Germinal center (tissue), 1 donor: ENCODE measurements around the gene PREB.
A peak's percentile ranks its signal among the peaks of the same experiment; 100 is the strongest.
"Not testable (repeated sequence)": the region's sequence is repeated elsewhere in the genome, so short reads cannot be mapped to it uniquely, and the experiment has no call there.

Experiments used
- DNase-seq: peaks from one replicate; pipeline ENCODE4 v3.0.0; 2012; ENCODE audit warnings: mixed read lengths, low spot score

Gene PREB

GRCh38 chr2:27133905-27134780 is at the start of gene PREB:
PREB (minus strand) TSS chr2:27134636; CDS start chr2:27134421, 215 bp downstream.
- peak; percentile 98 for DNase-seq

- no peak for DNase-seq
Measured at GRCh38 chr2:27184115-27184514, 49.7 kb upstream of the PREB start.

- no peak for DNase-seq
Measured at GRCh38 chr2:27182346-27182745, 47.9 kb upstream of the PREB start.

GRCh38 chr2:27179344-27180000 is 45.0 kb upstream of the PREB start:
- no peak for DNase-seq

GRCh38 chr2:27178469-27178868 is 44.0 kb upstream of the PREB start:
- DNase-seq: no peak

- no peak for DNase-seq
Measured at GRCh38 chr2:27177441-27178351, 43.3 kb upstream of the PREB start.

- not testable (repeated sequence) for DNase-seq
Measured at GRCh38 chr2:27175781-27176180, 41.3 kb upstream of the PREB start.

- no peak for DNase-seq
Measured at GRCh38 chr2:27175330-27175729, 40.9 kb upstream of the PREB start.

GRCh38 chr2:27174638-27175037 is 40.2 kb upstream of the PREB start:
- no peak for DNase-seq

- DNase-seq: no peak
Measured at GRCh38 chr2:27171351-27171848, 37.0 kb upstream of the PREB start.

GRCh38 chr2:27170581-27171337 is 36.3 kb upstream of the PREB start:
- DNase-seq: no peak

GRCh38 chr2:27164960-27165763 is 30.7 kb upstream of the PREB start:
- DNase-seq: peak; percentile 32

GRCh38 chr2:27162151-27163121 is 28.0 kb upstream of the PREB start:
- DNase-seq: no peak

- no peak for DNase-seq
Measured at GRCh38 chr2:27160191-27160590, 25.8 kb upstream of the PREB start.

GRCh38 chr2:27159271-27159670 is 24.8 kb upstream of the PREB start:
- no peak for DNase-seq

GRCh38 chr2:27158468-27158867 is 24.0 kb upstream of the PREB start:
- DNase-seq: no peak

- DNase-seq: no peak
Measured at GRCh38 chr2:27155069-27155520, 20.7 kb upstream of the PREB start.

- DNase-seq: no peak
Measured at GRCh38 chr2:27154488-27154887, 20.1 kb upstream of the PREB start.

- DNase-seq: peak; percentile 19
Measured at GRCh38 chr2:27152796-27153464, 18.5 kb upstream of the PREB start.
